ENCODE results near the gene VEGFB. TPM values are rescaled to one million over a fixed set of nuclear protein-coding genes. Genes with fewer than 3 reads are reported as not detected.

The VEGFB gene
- total and polyA plus RNA-seq, 2 of the 4 experiments (the other 2 are of a cell fraction) = 3.0 to 25.1 TPM

DNA sequence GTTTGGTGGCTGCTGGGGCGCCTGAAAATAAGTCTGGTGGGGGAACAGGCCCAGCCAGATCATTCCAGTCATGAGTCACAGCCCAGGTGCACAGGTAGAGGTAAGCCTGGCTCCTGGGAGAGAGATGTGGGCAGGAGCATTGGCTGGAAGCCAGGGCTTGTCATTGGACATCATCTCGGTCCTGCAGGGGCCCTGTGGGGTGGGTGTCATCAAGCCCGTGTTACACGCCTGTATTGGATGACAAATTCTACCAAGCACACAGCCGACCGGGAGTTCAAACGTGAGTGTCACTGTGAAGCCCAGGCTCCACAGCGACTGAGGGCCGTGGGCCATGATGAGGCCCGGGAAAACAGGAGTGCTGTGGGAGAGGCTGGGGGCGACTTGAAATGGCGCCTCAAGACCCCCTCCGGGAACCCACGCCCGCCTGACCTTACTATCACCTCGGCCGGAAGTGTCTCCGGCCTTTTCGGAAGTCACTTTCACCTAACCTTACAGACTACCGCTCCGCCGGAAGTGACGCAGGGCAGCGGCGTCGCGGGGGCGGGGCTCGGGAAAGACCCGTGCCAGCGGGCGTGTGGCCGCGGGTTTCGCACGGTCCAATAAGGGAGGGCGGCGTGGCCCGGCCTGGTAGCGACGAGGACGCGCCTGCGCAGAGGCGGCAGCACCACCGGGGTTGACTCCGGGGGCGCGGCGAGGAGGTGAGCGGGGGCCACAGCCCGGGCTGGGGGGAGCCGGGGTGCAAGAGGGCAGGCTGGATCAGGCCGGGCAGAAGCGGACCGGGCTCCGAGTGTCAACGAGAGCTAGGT lies 6.3 kb downstream of the VEGFB start, which contains the start of gene FKBP2:
Gene FKBP2, plus strand, starts transcription at position 661 of the 806 bp plus-strand sequence. CDS start 1,293 bp downstream, outside the sequence.
- Histone ChIP-seq H3K56ac (ENCODE audit: extremely low read depth, insufficient read depth, low read length) (peak within 1 kb of the TSS; percentile 55; the same call in 1 of the 2 replicates), H2AFZ (replicated peaks; ENCODE audit: low read length, poor library complexity) (peak within 1 kb of the TSS; percentile 99), H3K18ac (ENCODE audit: low read depth, low read length) (peak within 1 kb of the TSS; percentile 47), H2BK20ac (ENCODE audit: low read depth, low read length) (no peak within 1 kb of the TSS), H3K27ac (ENCODE audit: insufficient read depth, low read length) (peak within 1 kb of the TSS; percentile 89), H2BK5ac (ENCODE audit: low read depth, low read length, poor library complexity, severe bottlenecking) (peak within 1 kb of the TSS; percentile 92), H4K20me1 (ENCODE audit: insufficient read depth, low read length) (peaks cover 21% of the 10 kb centered on the region), H3K79me1 (ENCODE audit: low read depth in 1 of 2, low read length in 2 of 2) (peaks cover 23 to 42% of the 10 kb centered on the region in 2 experiments; a peak in 3 of 4 replicates), H3K4me3 (ENCODE audit: insufficient read depth, low read depth, low read length) (peak within 1 kb of the TSS; percentile 85), H3K4me1 (ENCODE audit: control insufficient read depth, insufficient read depth, low read length) (peaks cover 15% of the 10 kb centered on the region), H3K36me3 (ENCODE audit: control insufficient read depth, insufficient read depth, low read length) (peaks cover 31% of the 10 kb centered on the region), H2BK120ac (ENCODE audit: low read depth, low read length) (peak within 1 kb of the TSS; percentile 82), H4K5ac (ENCODE audit: low read depth, low read length) (peak within 1 kb of the TSS; percentile 90), H3K23ac (ENCODE audit: low read depth, low read length) (peak within 1 kb of the TSS; percentile 61; the same call in 1 of the 2 replicates), H3K4me2 (ENCODE audit: low read depth, low read length) (peak within 1 kb of the TSS; percentile 97), H2AK5ac (ENCODE audit: low read depth, low read length) (peak within 1 kb of the TSS; percentile 73), H4K8ac (ENCODE audit: low read depth in 2 of 2, low read length in 2 of 2) (peak within 1 kb of the TSS; percentile 96 to 99), H3K9me3 (ENCODE audit: control insufficient read depth, insufficient read depth, low read length) (no peaks in the 10 kb centered on the region), H2AK9ac (replicated peaks; ENCODE audit: low read depth, low read length, poor library complexity) (peak within 1 kb of the TSS; percentile 98), H2BK15ac (ENCODE audit: low read depth, low read length) (peak within 1 kb of the TSS; percentile 35; the same call in 2 of the 3 replicates), H3K9ac (ENCODE audit: low read depth, low read length) (peak within 1 kb of the TSS; percentile 74), H3K14ac (replicated peaks; ENCODE audit: low read depth, low read length) (peak within 1 kb of the TSS; percentile 91), H3K27me3 (ENCODE audit: control insufficient read depth, insufficient read depth, low read length) (no peaks in the 10 kb centered on the region), H3K4ac (ENCODE audit: low read depth, low read length) (peak within 1 kb of the TSS; percentile 94), H3K9me1 (ENCODE audit: insufficient read depth, low read length) (peaks cover 14% of the 10 kb centered on the region), H4K91ac (ENCODE audit: insufficient read depth, low read depth, low read length) (peak within 1 kb of the TSS; percentile 83)
- in situ Hi-C loops (cut with MboI; ENCODE audit: low sequenced_read_pairs) (no loop called here), dilution Hi-C loops (cut with HindIII; ENCODE audit: low sequenced_read_pairs, unreplicated experiment) (no loop called here), intact Hi-C loops (cut with micrococcal nuclease) (loop anchor here (2.0 kb wide), 1 partner anchor 54 kb away; the partner anchor contains the start of gene STIP1)
- BruUV-seq (replicated peaks) = no TSS peak
- ChIA-PET CTCF (interaction anchor here (0.6 to 2.5 kb wide), 3 partner anchors 36 to 882 kb away, joined by 3 to 8 read pairs (median 5); no protein-coding TSS in a partner anchor), POLR2A (ENCODE audit: unreplicated experiment) (interaction anchor here (0.6 to 1.1 kb wide), 2 partner anchors 36 to 55 kb away, joined by 3 to 24 read pairs; no protein-coding TSS in a partner anchor)
- WGBS, 2 experiments (ENCODE audit: extremely low coverage in 2 of 2, insufficient read length in 1 of 2) = 0% methylated on average over 21 of the region's 58 CpGs; no CpG with 5 or more reads in 1 of the 2 experiments
- DNase-seq (peak; percentile 95), ATAC-seq (ENCODE audit: low read depth) (peak; percentile 70)
- no peak; the same call in 1 of the 2 replicates for TF ChIP-seq MAZ (IDR thresholded peaks at IDR 0.05; ENCODE audit: borderline replicate concordance, low read depth, low read length)
- TF ChIP-seq, protein P1, sequence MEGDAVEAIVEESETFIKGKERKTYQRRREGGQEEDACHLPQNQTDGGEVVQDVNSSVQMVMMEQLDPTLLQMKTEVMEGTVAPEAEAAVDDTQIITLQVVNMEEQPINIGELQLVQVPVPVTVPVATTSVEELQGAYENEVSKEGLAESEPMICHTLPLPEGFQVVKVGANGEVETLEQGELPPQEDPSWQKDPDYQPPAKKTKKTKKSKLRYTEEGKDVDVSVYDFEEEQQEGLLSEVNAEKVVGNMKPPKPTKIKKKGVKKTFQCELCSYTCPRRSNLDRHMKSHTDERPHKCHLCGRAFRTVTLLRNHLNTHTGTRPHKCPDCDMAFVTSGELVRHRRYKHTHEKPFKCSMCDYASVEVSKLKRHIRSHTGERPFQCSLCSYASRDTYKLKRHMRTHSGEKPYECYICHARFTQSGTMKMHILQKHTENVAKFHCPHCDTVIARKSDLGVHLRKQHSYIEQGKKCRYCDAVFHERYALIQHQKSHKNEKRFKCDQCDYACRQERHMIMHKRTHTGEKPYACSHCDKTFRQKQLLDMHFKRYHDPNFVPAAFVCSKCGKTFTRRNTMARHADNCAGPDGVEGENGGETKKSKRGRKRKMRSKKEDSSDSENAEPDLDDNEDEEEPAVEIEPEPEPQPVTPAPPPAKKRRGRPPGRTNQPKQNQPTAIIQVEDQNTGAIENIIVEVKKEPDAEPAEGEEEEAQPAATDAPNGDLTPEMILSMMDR (conservative IDR thresholded peaks at IDR 0.05; ENCODE audit: low read depth, low read length) = no peak
- TF ChIP-seq MAFK (IDR thresholded peaks at IDR 0.05; ENCODE audit: low read depth, low read length) = no peak
- no peak for TF ChIP-seq RCOR1 (IDR thresholded peaks at IDR 0.05; ENCODE audit: insufficient replicate concordance, low read length)
- TF ChIP-seq BHLHE40 (IDR thresholded peaks at IDR 0.05; ENCODE audit: low read depth, low read length) = peak; percentile 94
- no peak for TF ChIP-seq FOS (IDR thresholded peaks at IDR 0.05; ENCODE audit: low read depth, low read length)
- peak; percentile 27; the same call in 1 of the 2 replicates for TF ChIP-seq MXI1 (IDR thresholded peaks at IDR 0.05; ENCODE audit: borderline replicate concordance, low read depth, low read length)
- TF ChIP-seq CHD1 (IDR thresholded peaks at IDR 0.05; ENCODE audit: low read depth, low read length) = no peak
- TF ChIP-seq, protein P2, sequence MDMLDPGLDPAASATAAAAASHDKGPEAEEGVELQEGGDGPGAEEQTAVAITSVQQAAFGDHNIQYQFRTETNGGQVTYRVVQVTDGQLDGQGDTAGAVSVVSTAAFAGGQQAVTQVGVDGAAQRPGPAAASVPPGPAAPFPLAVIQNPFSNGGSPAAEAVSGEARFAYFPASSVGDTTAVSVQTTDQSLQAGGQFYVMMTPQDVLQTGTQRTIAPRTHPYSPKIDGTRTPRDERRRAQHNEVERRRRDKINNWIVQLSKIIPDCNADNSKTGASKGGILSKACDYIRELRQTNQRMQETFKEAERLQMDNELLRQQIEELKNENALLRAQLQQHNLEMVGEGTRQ (IDR thresholded peaks at IDR 0.05; ENCODE audit: low read depth, low read length) = peak; percentile 51
- TF ChIP-seq RFX5 (IDR thresholded peaks at IDR 0.05; ENCODE audit: low read depth, low read length) = no peak
- TF ChIP-seq POLR2A (IDR thresholded peaks at IDR 0.05; ENCODE audit: low read depth, low read length) = peak; percentile 84
- TF ChIP-seq NFE2L2 (IDR thresholded peaks at IDR 0.05; ENCODE audit: low read depth, low read length) = no peak
- TF ChIP-seq, protein P3, sequence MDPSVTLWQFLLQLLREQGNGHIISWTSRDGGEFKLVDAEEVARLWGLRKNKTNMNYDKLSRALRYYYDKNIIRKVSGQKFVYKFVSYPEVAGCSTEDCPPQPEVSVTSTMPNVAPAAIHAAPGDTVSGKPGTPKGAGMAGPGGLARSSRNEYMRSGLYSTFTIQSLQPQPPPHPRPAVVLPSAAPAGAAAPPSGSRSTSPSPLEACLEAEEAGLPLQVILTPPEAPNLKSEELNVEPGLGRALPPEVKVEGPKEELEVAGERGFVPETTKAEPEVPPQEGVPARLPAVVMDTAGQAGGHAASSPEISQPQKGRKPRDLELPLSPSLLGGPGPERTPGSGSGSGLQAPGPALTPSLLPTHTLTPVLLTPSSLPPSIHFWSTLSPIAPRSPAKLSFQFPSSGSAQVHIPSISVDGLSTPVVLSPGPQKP (IDR thresholded peaks at IDR 0.05; ENCODE audit: borderline replicate concordance, low read depth, low read length) = no peak
